ENCODE measurements around the gene DIPK1B. TPM values are rescaled to one million over a fixed set of nuclear protein-coding genes. Genes with fewer than 3 reads are reported as not detected.

Gene DIPK1B
- total RNA-seq, 4 donors from 2014 or later: 19.4 to 23.6 (median 22.6) TPM

- DNase-seq: no peak
- no peaks in the 10 kb centered on the region for H3K36me3 ChIP-seq
- WGBS, 2 donors: 80% methylated on average over 1 of the region's 7 CpGs; no CpG with 5 or more reads in 1 of the 2 donors
- no peak for TF ChIP-seq POLR2A (IDR thresholded peaks at IDR 0.05)
- no peak overlapping the region for H3K27ac ChIP-seq
- peaks cover 26 to 48% of the 10 kb centered on the region in 2 donors for H3K4me1 ChIP-seq
- no peaks in the 10 kb centered on the region for H3K27me3 ChIP-seq
- no peak overlapping the region for H3K4me3 ChIP-seq (replicated peaks in 1 of 3)
- intact Hi-C loops (cut with DNase I): no loop called here
- no peaks in the 10 kb centered on the region for H3K9me3 ChIP-seq
Measured at GRCh38 chr9:136685216-136685615, 27.2 kb upstream of the DIPK1B start.

- TF ChIP-seq POLR2A (IDR thresholded peaks at IDR 0.05) (no peak), CTCF (IDR thresholded peaks at IDR 0.05) (no peak)
- Histone ChIP-seq H3K9me3 (no peaks in the 10 kb centered on the region), H3K27me3 (no peaks in the 10 kb centered on the region), H3K4me3 (replicated peaks in 1 of 3) (peak overlapping the region; percentile 53 to 84 (median 65)), H3K27ac (peak overlapping the region in 1 of 3 donors; percentile 83), H3K4me1 (peaks cover 33 to 56% of the 10 kb centered on the region in 2 donors), H3K36me3 (no peaks in the 10 kb centered on the region)
- WGBS, 2 donors: 0 to 49% methylated on average over 3 to 13 of the region's 19 CpGs
- intact Hi-C loops (cut with DNase I): no loop called here
- no peak for DNase-seq
Measured at GRCh38 chr9:136685790-136686533, 26.4 kb upstream of the DIPK1B start.

- Histone ChIP-seq H3K9me3 (no peaks in the 10 kb centered on the region), H3K27me3 (no peaks in the 10 kb centered on the region), H3K36me3 (no peaks in the 10 kb centered on the region), H3K27ac (peak overlapping the region; percentile 36 to 83 (median 48)), H3K4me3 (replicated peaks in 1 of 3) (peak overlapping the region; percentile 53 to 84 (median 65)), H3K4me1 (peaks cover 37 to 61% of the 10 kb centered on the region in 2 donors)
- intact Hi-C loops (cut with DNase I): no loop called here
- TF ChIP-seq POLR2A (IDR thresholded peaks at IDR 0.05) (no peak), CTCF (IDR thresholded peaks at IDR 0.05) (no peak)
- no peak for DNase-seq
- WGBS, 2 donors: 0 to 3% methylated on average over 6 to 8 of the region's 20 CpGs
Measured at GRCh38 chr9:136686534-136686793, 25.9 kb upstream of the DIPK1B start.

GRCh38 chr9:136686794-136687711 is 25.3 kb upstream of the DIPK1B start, which contains the start of gene AGPAT2:
TSS of gene AGPAT2 (minus strand) at chr9:136687457. CDS start at chr9:136687357, 100 bp downstream.
- H3K4me3 ChIP-seq (replicated peaks in 1 of 3): peak within 1 kb of the TSS; percentile 53 to 84 (median 65)
- H3K27ac ChIP-seq: peak within 1 kb of the TSS; percentile 56 to 86 (median 83)
- peak in 1 of 6 experiments; percentile 12 for TF ChIP-seq CTCF (IDR thresholded peaks at IDR 0.05)
- TF ChIP-seq POLR2A (IDR thresholded peaks at IDR 0.05): peak; percentile 21 to 73
- 0% methylated on average over 1 to 22 of the region's 106 CpGs for WGBS, 2 donors
- H3K36me3 ChIP-seq: no peaks in the 10 kb centered on the region
- no peaks in the 10 kb centered on the region for H3K9me3 ChIP-seq
- intact Hi-C loops (cut with DNase I): no loop called here
- H3K4me1 ChIP-seq: peaks cover 37 to 66% of the 10 kb centered on the region in 2 donors
- peak; percentile 83 to 85 for DNase-seq
- H3K27me3 ChIP-seq: no peaks in the 10 kb centered on the region

- intact Hi-C loops (cut with DNase I): no loop called here
- Histone ChIP-seq H3K36me3 (no peaks in the 10 kb centered on the region), H3K9me3 (no peaks in the 10 kb centered on the region), H3K27me3 (no peaks in the 10 kb centered on the region), H3K4me1 (peaks cover 37 to 74% of the 10 kb centered on the region in 2 donors), H3K27ac (peak overlapping the region; percentile 56 to 86 (median 83)), H3K4me3 (replicated peaks in 1 of 3) (peak overlapping the region in 1 of 3 donors; percentile 65)
- DNase-seq: peak; percentile 41 to 55
- 53 to 63% methylated on average over 9 to 13 of the region's 37 CpGs for WGBS, 2 donors
- TF ChIP-seq CTCF (IDR thresholded peaks at IDR 0.05) (no peak), POLR2A (IDR thresholded peaks at IDR 0.05) (no peak)
Measured at GRCh38 chr9:136687721-136688223, 24.6 kb upstream of the DIPK1B start.

Measured in thyroid gland (tissue), 4 donors.